Hepatocyte (in vitro differentiated cells): ENCODE results near the gene COA8.

ENCODE experiments used
- EZH2phosphoT487 ChIP-seq: fragments of 200-600 bp; sonication (generic); IDR thresholded peaks from one replicate; pipeline ENCODE4 v1.6.1; 2018; ENCODE audit warnings: antibody characterized with exemption, mild to moderate bottlenecking, low read depth, moderate library complexity; ENCODE audit not compliant: unreplicated experiment, severe bottlenecking
- TF ChIP-seq, protein P1 (sequence below): fragments of 200-600 bp; sonication (generic); IDR thresholded peaks from 2 replicates; pipeline ENCODE4 v1.5.1; 2016; ENCODE audit warnings: antibody characterized with exemption, mild to moderate bottlenecking; ENCODE audit not compliant: poor library complexity

GRCh38 chr14:103558071-103558882 is 4.5 kb upstream of the COA8 start:
- TF ChIP-seq, protein P1, sequence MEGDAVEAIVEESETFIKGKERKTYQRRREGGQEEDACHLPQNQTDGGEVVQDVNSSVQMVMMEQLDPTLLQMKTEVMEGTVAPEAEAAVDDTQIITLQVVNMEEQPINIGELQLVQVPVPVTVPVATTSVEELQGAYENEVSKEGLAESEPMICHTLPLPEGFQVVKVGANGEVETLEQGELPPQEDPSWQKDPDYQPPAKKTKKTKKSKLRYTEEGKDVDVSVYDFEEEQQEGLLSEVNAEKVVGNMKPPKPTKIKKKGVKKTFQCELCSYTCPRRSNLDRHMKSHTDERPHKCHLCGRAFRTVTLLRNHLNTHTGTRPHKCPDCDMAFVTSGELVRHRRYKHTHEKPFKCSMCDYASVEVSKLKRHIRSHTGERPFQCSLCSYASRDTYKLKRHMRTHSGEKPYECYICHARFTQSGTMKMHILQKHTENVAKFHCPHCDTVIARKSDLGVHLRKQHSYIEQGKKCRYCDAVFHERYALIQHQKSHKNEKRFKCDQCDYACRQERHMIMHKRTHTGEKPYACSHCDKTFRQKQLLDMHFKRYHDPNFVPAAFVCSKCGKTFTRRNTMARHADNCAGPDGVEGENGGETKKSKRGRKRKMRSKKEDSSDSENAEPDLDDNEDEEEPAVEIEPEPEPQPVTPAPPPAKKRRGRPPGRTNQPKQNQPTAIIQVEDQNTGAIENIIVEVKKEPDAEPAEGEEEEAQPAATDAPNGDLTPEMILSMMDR: no peak
- no peak for TF ChIP-seq EZH2phosphoT487
